Natural killer cell (primary cell): ENCODE results near the gene MAP3K4. TPM values are rescaled to one million over a fixed set of nuclear protein-coding genes. Genes with fewer than 3 reads are reported as not detected.

Experiments used
- ATAC-seq, 3 donors: fragments of 150-1000 bp in 2 of 3; fragments of 200-7000 bp in 1 of 3; cut with Tn5 transposase; 1 replicate in 1 of 3; 2 replicates in 2 of 3; pipeline ENCODE4 v1.10.0; 2021; ENCODE audit warnings: mild to moderate bottlenecking in 2 of 3, moderate library complexity in 2 of 3
- DNase-seq, 2 donors: peaks; one replicate each; pipeline versions ENCODE4 v3.0.0 to v3.0.0-alpha.2; 2013 to 2021; ENCODE audit warnings: mixed read lengths in 1 of 2
- H3K27ac ChIP-seq: one replicate; pipeline ENCODE4 v1.5.1; 2013; ENCODE audit warnings: mild to moderate bottlenecking, low read length
- H3K27me3 ChIP-seq: one replicate; pipeline ENCODE4 v1.6.1; 2013; ENCODE audit warnings: low read length; ENCODE audit not compliant: control insufficient read depth, insufficient read depth
- H3K36me3 ChIP-seq: one replicate; pipeline ENCODE4 v1.6.1; 2013; ENCODE audit warnings: low read length; ENCODE audit not compliant: control insufficient read depth, insufficient read depth
- H3K4me1 ChIP-seq: one replicate; pipeline ENCODE4 v1.6.1; 2013; ENCODE audit warnings: low read length; ENCODE audit not compliant: control insufficient read depth, insufficient read depth
- H3K4me3 ChIP-seq: one replicate; pipeline ENCODE4 v1.5.1; 2013; ENCODE audit warnings: low read length
- H3K9me3 ChIP-seq: one replicate; pipeline ENCODE4 v1.6.1; 2013; ENCODE audit warnings: low read length; ENCODE audit not compliant: control insufficient read depth, insufficient read depth
- H3K27ac Mint-ChIP-seq, 2 donors: one replicate each; pipeline ENCODE4 v1.8.0; 2022; ENCODE audit warnings: mild to moderate bottlenecking in 2 of 2, mixed read lengths in 2 of 2, moderate library complexity in 1 of 2
- H3K27me3 Mint-ChIP-seq, 2 donors: one replicate each; pipeline ENCODE4 v1.8.0; 2022; ENCODE audit warnings: low read depth in 2 of 2, mixed read lengths in 2 of 2
- H3K36me3 Mint-ChIP-seq: one replicate; pipeline ENCODE4 v1.8.0; 2022; ENCODE audit warnings: mixed read lengths
- H3K4me1 Mint-ChIP-seq, 2 donors: one replicate each; pipeline ENCODE4 v1.8.0; 2022; ENCODE audit warnings: mixed read lengths in 2 of 2
- H3K4me3 Mint-ChIP-seq: one replicate; pipeline ENCODE4 v1.8.0; 2022; ENCODE audit warnings: mild to moderate bottlenecking, moderate library complexity, mixed read lengths
- H3K9me3 Mint-ChIP-seq, 2 donors: one replicate each; pipeline ENCODE4 v1.8.0; 2022; ENCODE audit warnings: mixed read lengths in 2 of 2
- CTCF ChIP-seq: fragments of 200-600 bp; IDR thresholded peaks from one replicate; pipeline ENCODE4 v1.8.0; 2022; ENCODE audit warnings: antibody characterized with exemption
- WGBS: methylation state at CpG from one replicate; pipeline ENCODE4 v1.1.7; 2013; ENCODE audit warnings: missing lambda C conversion rate; ENCODE audit not compliant: insufficient coverage; 5-methylcytosine and 5-hydroxymethylcytosine counted together
- intact Hi-C: fragments of 100-400 bp; cut with micrococcal nuclease; formaldehyde crosslinking; loops from one replicate; pipeline ENCODE4 v1.14.2; 2022
- total RNA-seq, 4 donors: library from RNA; stranded (reverse); fragments of 120-200 nt in 1 of 4; gene quantifications; one replicate each; pipeline versions ENCODE4 v1.2.3 to v1.2.4, GENCODE V29; 2013 to 2022

Gene MAP3K4
- total RNA-seq, 3 donors from 2014 or later (not counting 1 experiment from before 2014, with no cell fraction given), result 46.5 to 79.9 (median 67.0) TPM

GRCh38 chr6:160963651-160964050 lies 27.9 kb upstream of the MAP3K4 start:
- TF ChIP-seq CTCF, result no peak
- 74% methylated on average over 5 of the region's 8 CpGs for WGBS
- intact Hi-C loops, result no loop called here
- H3K27ac Mint-ChIP-seq, result no peak overlapping the region
- H3K4me1 Mint-ChIP-seq, result no peaks in the 10 kb centered on the region
- Histone ChIP-seq H3K4me1 (no peaks in the 10 kb centered on the region), H3K27ac (no peak overlapping the region), H3K36me3 (no peaks in the 10 kb centered on the region), H3K4me3 (no peak overlapping the region), H3K27me3 (no peaks in the 10 kb centered on the region), H3K9me3 (no peaks in the 10 kb centered on the region)
- H3K36me3 Mint-ChIP-seq, result no peaks in the 10 kb centered on the region
- no peak for ATAC-seq
- peaks cover 12 to 51% of the 10 kb centered on the region in 2 donors for H3K27me3 Mint-ChIP-seq
- no peak overlapping the region for H3K4me3 Mint-ChIP-seq
- DNase-seq, result no peak
- H3K9me3 Mint-ChIP-seq, result no peaks in the 10 kb centered on the region

GRCh38 chr6:160965893-160966292 lies 25.7 kb upstream of the MAP3K4 start:
- Mint-ChIP-seq H3K4me3 (no peak overlapping the region), H3K27ac (no peak overlapping the region), H3K27me3 (peaks cover 12 to 40% of the 10 kb centered on the region in 2 donors), H3K9me3 (no peaks in the 10 kb centered on the region), H3K36me3 (no peaks in the 10 kb centered on the region), H3K4me1 (no peaks in the 10 kb centered on the region)
- no peak for ATAC-seq
- DNase-seq, result no peak
- Histone ChIP-seq H3K4me3 (no peak overlapping the region), H3K27me3 (no peaks in the 10 kb centered on the region), H3K27ac (no peak overlapping the region), H3K4me1 (no peaks in the 10 kb centered on the region), H3K36me3 (no peaks in the 10 kb centered on the region), H3K9me3 (no peaks in the 10 kb centered on the region)
- no peak for TF ChIP-seq CTCF
- intact Hi-C loops, result no loop called here
- WGBS, result 77% methylated on average over 5 of the region's 5 CpGs

GRCh38 chr6:160966493-160967229 lies 24.9 kb upstream of the MAP3K4 start:
- TF ChIP-seq CTCF, result no peak
- no peak for ATAC-seq

GRCh38 chr6:160967351-160967750 lies 24.2 kb upstream of the MAP3K4 start:
- DNase-seq, result no peak
- Mint-ChIP-seq H3K36me3 (no peaks in the 10 kb centered on the region), H3K4me3 (no peak overlapping the region), H3K4me1 (no peaks in the 10 kb centered on the region), H3K9me3 (no peaks in the 10 kb centered on the region), H3K27me3 (peaks cover 9 to 30% of the 10 kb centered on the region in 2 donors), H3K27ac (no peak overlapping the region)
- Histone ChIP-seq H3K27me3 (no peaks in the 10 kb centered on the region), H3K36me3 (no peaks in the 10 kb centered on the region), H3K9me3 (no peaks in the 10 kb centered on the region), H3K27ac (no peak overlapping the region), H3K4me3 (no peak overlapping the region), H3K4me1 (no peaks in the 10 kb centered on the region)
- intact Hi-C loops, result no loop called here
- no peak for ATAC-seq
- TF ChIP-seq CTCF, result no peak
- 89% methylated on average over 4 of the region's 4 CpGs for WGBS

More at GRCh38 chr6:160966493-160967229, 24.9 kb upstream of the MAP3K4 start:
- no peaks in the 10 kb centered on the region for H3K4me1 Mint-ChIP-seq
- intact Hi-C loops, result no loop called here
- no peak overlapping the region for H3K27ac Mint-ChIP-seq
- peaks cover 9 to 33% of the 10 kb centered on the region in 2 donors for H3K27me3 Mint-ChIP-seq
- H3K27ac ChIP-seq, result no peak overlapping the region
- H3K36me3 Mint-ChIP-seq, result no peaks in the 10 kb centered on the region
- WGBS, result 87% methylated on average over 6 of the region's 7 CpGs
- no peak overlapping the region for H3K4me3 Mint-ChIP-seq
- no peaks in the 10 kb centered on the region for H3K27me3 ChIP-seq
- no peaks in the 10 kb centered on the region for H3K9me3 ChIP-seq
- H3K4me1 ChIP-seq, result no peaks in the 10 kb centered on the region
- DNase-seq, result no peak
- H3K36me3 ChIP-seq, result no peaks in the 10 kb centered on the region
- no peak overlapping the region for H3K4me3 ChIP-seq
- H3K9me3 Mint-ChIP-seq, result no peaks in the 10 kb centered on the region
